ENCODE data around the gene RUNX2. TPM values are rescaled to one million over a fixed set of nuclear protein-coding genes. Genes with fewer than 3 reads are reported as not detected.

The RUNX2 gene
- total RNA-seq, 1 donor from 2014 or later, result not detected

- Mint-ChIP-seq H3K4me1 (ENCODE audit: low read depth, unreplicated experiment) (no peaks in the 10 kb centered on the region), H3K9me3 (ENCODE audit: unreplicated experiment) (no peaks in the 10 kb centered on the region), H3K27ac (ENCODE audit: unreplicated experiment) (no peak overlapping the region), H3K36me3 (ENCODE audit: unreplicated experiment) (no peaks in the 10 kb centered on the region), H3K4me3 (ENCODE audit: unreplicated experiment) (no peak overlapping the region), H3K27me3 (ENCODE audit: unreplicated experiment) (no peaks in the 10 kb centered on the region)
- no peak for TF ChIP-seq CTCF (IDR thresholded peaks at IDR 0.05; ENCODE audit: partially characterized antibody, unreplicated experiment)
- DNase-seq, result no peak
Observed at GRCh38 chr6:45635284-45635867, 307.2 kb downstream of the RUNX2 start.

GRCh38 chr6:45637056-45637455 is 308.9 kb downstream of the RUNX2 start:
- Mint-ChIP-seq H3K4me3 (ENCODE audit: unreplicated experiment) (no peak overlapping the region), H3K36me3 (ENCODE audit: unreplicated experiment) (no peaks in the 10 kb centered on the region), H3K4me1 (ENCODE audit: low read depth, unreplicated experiment) (no peaks in the 10 kb centered on the region), H3K27me3 (ENCODE audit: unreplicated experiment) (no peaks in the 10 kb centered on the region), H3K27ac (ENCODE audit: unreplicated experiment) (no peak overlapping the region), H3K9me3 (ENCODE audit: unreplicated experiment) (no peaks in the 10 kb centered on the region)
- no peak for DNase-seq
- no peak for TF ChIP-seq CTCF (IDR thresholded peaks at IDR 0.05; ENCODE audit: partially characterized antibody, unreplicated experiment)

GRCh38 chr6:45637611-45638257 is 309.6 kb downstream of the RUNX2 start:
- no peaks in the 10 kb centered on the region for H3K36me3 Mint-ChIP-seq (ENCODE audit: unreplicated experiment)
- TF ChIP-seq CTCF (IDR thresholded peaks at IDR 0.05; ENCODE audit: partially characterized antibody, unreplicated experiment), result no peak
- no peak overlapping the region for H3K27ac Mint-ChIP-seq (ENCODE audit: unreplicated experiment)
- no peaks in the 10 kb centered on the region for H3K27me3 Mint-ChIP-seq (ENCODE audit: unreplicated experiment)
- no peaks in the 10 kb centered on the region for H3K9me3 Mint-ChIP-seq (ENCODE audit: unreplicated experiment)
- no peaks in the 10 kb centered on the region for H3K4me1 Mint-ChIP-seq (ENCODE audit: low read depth, unreplicated experiment)
- no peak overlapping the region for H3K4me3 Mint-ChIP-seq (ENCODE audit: unreplicated experiment)
- DNase-seq, result no peak

GRCh38 chr6:45640081-45640491 is 312.0 kb downstream of the RUNX2 start:
- H3K4me1 Mint-ChIP-seq (ENCODE audit: low read depth, unreplicated experiment), result no peaks in the 10 kb centered on the region
- peaks cover 2% of the 10 kb centered on the region for H3K9me3 Mint-ChIP-seq (ENCODE audit: unreplicated experiment)
- no peak overlapping the region for H3K27ac Mint-ChIP-seq (ENCODE audit: unreplicated experiment)
- H3K4me3 Mint-ChIP-seq (ENCODE audit: unreplicated experiment), result no peak overlapping the region
- no peaks in the 10 kb centered on the region for H3K27me3 Mint-ChIP-seq (ENCODE audit: unreplicated experiment)
- no peak for DNase-seq
- no peaks in the 10 kb centered on the region for H3K36me3 Mint-ChIP-seq (ENCODE audit: unreplicated experiment)
- no peak for TF ChIP-seq CTCF (IDR thresholded peaks at IDR 0.05; ENCODE audit: partially characterized antibody, unreplicated experiment)

GRCh38 chr6:45640811-45641210 is 312.7 kb downstream of the RUNX2 start:
- no peaks in the 10 kb centered on the region for H3K27me3 Mint-ChIP-seq (ENCODE audit: unreplicated experiment)
- TF ChIP-seq CTCF (IDR thresholded peaks at IDR 0.05; ENCODE audit: partially characterized antibody, unreplicated experiment), result no peak
- peaks cover 2% of the 10 kb centered on the region for H3K9me3 Mint-ChIP-seq (ENCODE audit: unreplicated experiment)

More at GRCh38 chr6:45640811-45641210, 312.7 kb downstream of the RUNX2 start:
- Mint-ChIP-seq H3K4me3 (ENCODE audit: unreplicated experiment) (no peak overlapping the region), H3K36me3 (ENCODE audit: unreplicated experiment) (no peaks in the 10 kb centered on the region), H3K4me1 (ENCODE audit: low read depth, unreplicated experiment) (no peaks in the 10 kb centered on the region), H3K27ac (ENCODE audit: unreplicated experiment) (no peak overlapping the region)
- no peak for DNase-seq
